Vagina (tissue), 2 donors: Measurements from ENCODE around the gene KRT26. TPM values are rescaled to one million over a fixed set of nuclear protein-coding genes. Genes with fewer than 3 reads are reported as not detected.
A peak's percentile ranks its signal among the peaks of the same experiment; 100 is the strongest.

Experiments used
- DNase-seq, 2 donors: peaks; one replicate each; pipeline ENCODE4 v3.0.0-alpha.2; 2017; ENCODE audit errors: extremely low spot score in 2 of 2
- H3K27ac ChIP-seq: fragments of 200-600 bp; sonication (generic); one replicate; pipeline ENCODE4 v1.5.1; 2019
- H3K27me3 ChIP-seq: fragments of 200-600 bp; sonication (generic); one replicate; pipeline ENCODE4 v1.5.1; 2019
- H3K36me3 ChIP-seq, 2 donors: fragments of 200-600 bp; sonication (generic); one replicate each; pipeline ENCODE4 v1.5.1; 2017 to 2019
- H3K4me1 ChIP-seq: fragments of 200-600 bp; sonication (generic); one replicate; pipeline ENCODE4 v1.5.1; 2019
- H3K4me3 ChIP-seq, 2 donors: fragments of 200-600 bp; sonication (generic); 1 replicate in 1 of 2; 2 replicates in 1 of 2; pipeline ENCODE4 v1.5.1; 2016 to 2019
- H3K9me3 ChIP-seq: fragments of 200-600 bp; sonication (generic); one replicate; pipeline ENCODE4 v1.5.1; 2019
- CTCF ChIP-seq, 3 experiments: fragments of 450-650 bp in 2 of 3; fragments of 200-600 bp in 1 of 3; sonication (generic) in 1 of 3; IDR thresholded peaks; one replicate each; pipeline ENCODE4 v1.5.1; 2017 to 2019; ENCODE audit warnings: antibody characterized with exemption in 3 of 3, mild to moderate bottlenecking in 2 of 3, moderate library complexity in 2 of 3
- POLR2A ChIP-seq, 2 donors: fragments of 450-650 bp; IDR thresholded peaks; one replicate each; pipeline ENCODE4 v1.6.1; 2017; ENCODE audit warnings: antibody characterized with exemption in 2 of 2, mild to moderate bottlenecking in 2 of 2, moderate library complexity in 2 of 2
- POLR2AphosphoS5 ChIP-seq, 2 donors: sonication (generic); formaldehyde crosslinking; IDR thresholded peaks; one replicate each; pipeline ENCODE4 v1.9.0; 2017; ENCODE audit warnings: antibody characterized with exemption in 2 of 2, mild to moderate bottlenecking in 2 of 2, low read depth in 1 of 2; ENCODE audit not compliant: insufficient read depth in 1 of 2
- intact Hi-C: fragments of 100-400 bp; cut with DNase I; formaldehyde crosslinking; loops from one replicate; pipeline ENCODE4 v1.15.1; 2023
- total RNA-seq: library from RNA; depleted of rRNA; stranded (reverse); fragments of >200 nt; gene quantifications from one replicate; pipeline ENCODE4 v1.2.3, GENCODE V29; 2016

Gene KRT26
- total RNA-seq, 1 donor from 2014 or later, result not detected

DNA sequence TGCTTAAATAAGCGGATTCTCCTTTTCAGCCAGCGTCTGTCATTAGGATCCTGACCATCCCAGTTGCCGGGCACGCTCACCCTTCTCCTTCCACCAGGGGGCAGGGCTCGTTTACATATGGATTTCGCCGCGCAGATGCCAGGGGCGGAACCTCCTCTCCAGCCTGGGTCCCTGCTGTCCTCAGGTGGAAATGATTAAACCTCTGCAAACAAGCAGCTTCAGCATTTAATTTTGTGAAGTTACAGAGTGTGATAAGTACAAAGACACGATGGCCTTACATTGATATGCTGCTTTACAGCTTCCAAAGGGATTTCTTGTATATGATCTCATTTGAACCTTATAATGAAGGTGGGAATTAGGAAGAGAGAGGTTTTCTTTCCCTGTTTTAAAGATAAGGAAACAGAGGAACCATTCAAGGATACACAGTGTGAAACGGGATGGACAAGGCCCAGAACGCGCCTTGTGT, 31.6 kb upstream of the KRT26 start:
- H3K27me3 ChIP-seq, result no peaks in the 10 kb centered on the region
- TF ChIP-seq POLR2AphosphoS5 (IDR thresholded peaks at IDR 0.05; ENCODE audit: insufficient read depth in 1 of 2, low read depth in 1 of 2) (no peak), CTCF (IDR thresholded peaks at IDR 0.05) (peak; percentile 66 to 89 (median 75))
- H3K4me3 ChIP-seq, result no peak overlapping the region
- no peak for DNase-seq
- H3K36me3 ChIP-seq, result no peaks in the 10 kb centered on the region
- H3K9me3 ChIP-seq, result no peaks in the 10 kb centered on the region
- H3K27ac ChIP-seq, result no peak overlapping the region
- H3K4me1 ChIP-seq, result no peaks in the 10 kb centered on the region
- intact Hi-C loops, result loop anchor here (10.0 kb wide), 1 partner anchor 851 kb away; no protein-coding TSS in a partner anchor

DNA sequence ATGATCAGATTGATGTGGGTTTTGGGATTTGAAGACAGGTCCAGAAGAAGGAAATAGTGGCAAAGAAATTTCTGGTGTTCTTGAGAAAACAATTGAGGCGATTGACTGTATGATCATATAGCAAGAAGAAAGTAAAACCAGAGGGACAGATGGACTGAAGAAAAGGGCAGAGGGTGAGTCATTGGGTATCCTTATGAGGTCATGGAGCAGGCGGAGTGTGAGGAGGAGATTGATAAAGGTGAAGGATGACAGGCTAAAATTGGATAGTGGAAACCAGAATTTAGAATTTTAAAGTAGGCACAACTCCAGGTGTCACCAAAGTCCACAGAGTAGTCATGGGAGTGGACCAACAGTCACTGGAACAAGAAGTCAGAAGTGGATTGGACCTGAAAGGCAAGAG, 29.2 kb upstream of the KRT26 start:
- Histone ChIP-seq H3K27ac (no peak overlapping the region), H3K9me3 (no peaks in the 10 kb centered on the region), H3K36me3 (no peaks in the 10 kb centered on the region), H3K4me3 (no peak overlapping the region), H3K4me1 (no peaks in the 10 kb centered on the region), H3K27me3 (no peaks in the 10 kb centered on the region)
- no peak for DNase-seq
- TF ChIP-seq POLR2A (IDR thresholded peaks at IDR 0.05) (no peak), POLR2AphosphoS5 (IDR thresholded peaks at IDR 0.05; ENCODE audit: insufficient read depth in 1 of 2, low read depth in 1 of 2) (no peak), CTCF (IDR thresholded peaks at IDR 0.05) (no peak)
- intact Hi-C loops, result loop anchor here (10.0 kb wide), 1 partner anchor 854 kb away; no protein-coding TSS in a partner anchor

- Histone ChIP-seq H3K9me3 (no peaks in the 10 kb centered on the region), H3K4me3 (no peak overlapping the region), H3K36me3 (no peaks in the 10 kb centered on the region), H3K27me3 (no peaks in the 10 kb centered on the region), H3K4me1 (no peaks in the 10 kb centered on the region), H3K27ac (no peak overlapping the region)
- TF ChIP-seq POLR2AphosphoS5 (IDR thresholded peaks at IDR 0.05; ENCODE audit: insufficient read depth in 1 of 2, low read depth in 1 of 2) (no peak), CTCF (IDR thresholded peaks at IDR 0.05) (no peak), POLR2A (IDR thresholded peaks at IDR 0.05) (no peak)
- no peak for DNase-seq
- intact Hi-C loops, result loop anchor here (10.0 kb wide), 1 partner anchor 854 kb away; no protein-coding TSS in a partner anchor
Observed at GRCh38 chr17:40800381-40800780, 28.4 kb upstream of the KRT26 start.

DNA sequence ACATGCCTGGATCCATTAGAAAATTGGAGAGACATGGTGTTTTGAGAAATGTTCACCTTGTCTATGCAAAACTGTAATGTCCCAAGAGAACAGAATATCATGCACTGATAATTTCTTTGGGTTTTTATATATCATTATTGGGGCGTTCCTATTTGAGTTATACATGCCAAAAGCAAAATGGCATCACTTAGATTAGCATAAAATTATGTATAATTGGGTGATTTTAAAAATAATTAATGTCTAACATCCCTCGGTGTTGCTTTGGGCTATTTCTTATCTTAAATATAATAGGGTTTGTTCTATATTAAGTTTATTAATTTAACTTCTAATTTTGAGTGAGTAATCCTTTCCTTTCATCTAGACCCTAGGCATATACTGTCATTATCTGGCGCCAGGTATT, 27.9 kb upstream of the KRT26 start, which contains the start of gene KRT28:
KRT28 (minus strand) TSS at position 101 of the 400 bp plus-strand sequence; CDS start at position 35, 66 bp downstream.
- TF ChIP-seq POLR2AphosphoS5 (IDR thresholded peaks at IDR 0.05; ENCODE audit: insufficient read depth in 1 of 2, low read depth in 1 of 2) (no peak), CTCF (IDR thresholded peaks at IDR 0.05) (no peak), POLR2A (IDR thresholded peaks at IDR 0.05) (no peak)
- H3K4me3 ChIP-seq, result no peak within 1 kb of the TSS
- DNase-seq, result no peak
- H3K27me3 ChIP-seq, result no peaks in the 10 kb centered on the region
- no peak within 1 kb of the TSS for H3K27ac ChIP-seq
- no peaks in the 10 kb centered on the region for H3K4me1 ChIP-seq
- intact Hi-C loops, result loop anchor here (10.0 kb wide), 2 partner anchors 185 to 855 kb away; no protein-coding TSS in a partner anchor
- no peaks in the 10 kb centered on the region for H3K9me3 ChIP-seq
- no peaks in the 10 kb centered on the region for H3K36me3 ChIP-seq

DNA sequence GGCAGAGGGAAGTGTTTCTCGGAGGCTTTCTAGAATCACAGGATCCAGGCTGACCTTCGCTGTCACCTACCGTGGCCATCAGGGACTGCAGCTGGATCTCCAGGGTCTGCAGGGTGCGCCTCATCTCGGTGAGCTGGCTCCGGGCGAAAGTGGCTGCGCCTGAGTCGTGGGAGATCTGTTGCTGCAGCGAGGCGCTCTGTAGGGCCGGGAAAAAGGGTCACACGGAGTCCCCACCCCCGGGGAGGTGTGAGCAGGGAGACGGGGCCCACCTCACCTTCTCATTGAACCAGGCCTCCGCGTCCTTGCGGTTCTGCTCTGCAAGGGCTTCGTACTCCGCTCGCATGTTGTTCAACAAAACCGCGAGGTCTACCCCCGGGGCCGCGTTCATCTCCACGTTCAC, 24.8 kb upstream of the KRT26 start:
- no peaks in the 10 kb centered on the region for H3K9me3 ChIP-seq
- H3K36me3 ChIP-seq, result no peaks in the 10 kb centered on the region
- H3K4me1 ChIP-seq, result no peaks in the 10 kb centered on the region
- no peak overlapping the region for H3K4me3 ChIP-seq
- no peaks in the 10 kb centered on the region for H3K27me3 ChIP-seq
- TF ChIP-seq POLR2AphosphoS5 (IDR thresholded peaks at IDR 0.05; ENCODE audit: insufficient read depth in 1 of 2, low read depth in 1 of 2) (no peak), CTCF (IDR thresholded peaks at IDR 0.05) (no peak), POLR2A (IDR thresholded peaks at IDR 0.05) (no peak)
- intact Hi-C loops, result loop anchor here (10.0 kb wide), 1 partner anchor 182 kb away; no protein-coding TSS in a partner anchor
- no peak for DNase-seq
- H3K27ac ChIP-seq, result no peak overlapping the region
